HS-5 (cell line): Measurements from ENCODE around the gene SH3D21.

Experiments
- DNase-seq: peaks from one replicate; pipeline ENCODE4 v3.0.0-alpha.2; 2012; ENCODE audit warnings: low read depth

The SH3D21 gene

GRCh38 chr1:36306210-36306901, at the start of gene SH3D21:
Gene SH3D21 (plus strand): TSS chr1:36306368. CDS start chr1:36306421, 53 bp downstream.
- no peak for DNase-seq

- DNase-seq = no peak
Observed at GRCh38 chr1:36256558-36257374, 49.4 kb upstream of the SH3D21 start.

GRCh38 chr1:36257375-36257767, 48.8 kb upstream of the SH3D21 start:
- no peak for DNase-seq

GRCh38 chr1:36258960-36259344, 47.2 kb upstream of the SH3D21 start:
- DNase-seq = no peak

GRCh38 chr1:36268981-36269380, 37.2 kb upstream of the SH3D21 start:
- no peak for DNase-seq

- DNase-seq = no peak
Observed at GRCh38 chr1:36269408-36269838, 36.7 kb upstream of the SH3D21 start.

GRCh38 chr1:36273024-36273423, 33.1 kb upstream of the SH3D21 start:
- DNase-seq = no peak

GRCh38 chr1:36274201-36274600, 32.0 kb upstream of the SH3D21 start:
- no peak for DNase-seq

GRCh38 chr1:36276688-36277087, 29.5 kb upstream of the SH3D21 start:
- DNase-seq = no peak

GRCh38 chr1:36279110-36279788, 26.9 kb upstream of the SH3D21 start:
- no peak for DNase-seq

GRCh38 chr1:36279789-36280296, 26.3 kb upstream of the SH3D21 start:
- DNase-seq = no peak

GRCh38 chr1:36284061-36284460, 22.1 kb upstream of the SH3D21 start:
- no peak for DNase-seq

GRCh38 chr1:36284517-36284916, 21.7 kb upstream of the SH3D21 start:
- no peak for DNase-seq

- peak; percentile 58 for DNase-seq
Observed at GRCh38 chr1:36285443-36286101, 20.6 kb upstream of the SH3D21 start.

- no peak for DNase-seq
Observed at GRCh38 chr1:36286802-36287201, 19.4 kb upstream of the SH3D21 start.

- DNase-seq = no peak
Observed at GRCh38 chr1:36287595-36287994, 18.6 kb upstream of the SH3D21 start.

- DNase-seq = no peak
Observed at GRCh38 chr1:36295390-36295789, 10.8 kb upstream of the SH3D21 start.

GRCh38 chr1:36297062-36297461, 9.1 kb upstream of the SH3D21 start:
- no peak for DNase-seq

GRCh38 chr1:36298640-36299039, 7.5 kb upstream of the SH3D21 start:
- DNase-seq = no peak

- DNase-seq = no peak
Observed at GRCh38 chr1:36300526-36300925, 5.6 kb upstream of the SH3D21 start.

- no peak for DNase-seq
Observed at GRCh38 chr1:36301220-36301619, 4.9 kb upstream of the SH3D21 start.

GRCh38 chr1:36303244-36303643, 2.9 kb upstream of the SH3D21 start:
- DNase-seq = no peak
